NT2/D1 (cell line): Measurements from ENCODE around the gene KIF2A.

Experiments
- SUZ12 ChIP-seq: IDR thresholded peaks from 2 replicates; pipeline ENCODE4 v1.6.1; 2011; ENCODE audit not compliant: insufficient read length, insufficient read depth; ENCODE audit errors: extremely low read depth
- YY1 ChIP-seq: IDR thresholded peaks from 2 replicates; pipeline ENCODE4 v1.6.1; 2011; ENCODE audit not compliant: insufficient read length, insufficient read depth
- ZNF274 ChIP-seq: IDR thresholded peaks from 2 replicates; pipeline ENCODE4 v1.6.1; 2011; ENCODE audit warnings: mild to moderate bottlenecking, low read depth, low read length

- TF ChIP-seq SUZ12 (no peak), ZNF274 (no peak), YY1 (no peak)
Observed at GRCh38 chr5:62326302-62326701, 20.3 kb downstream of the KIF2A start.
